Measurements from ENCODE around the gene SEMA5A. TPM values are rescaled to one million over a fixed set of nuclear protein-coding genes. Genes with fewer than 3 reads are reported as not detected.

Gene SEMA5A
- total and polyA plus RNA-seq, 2 donors (not counting 1 experiment from before 2014, with no cell fraction given), result not detected

DNA sequence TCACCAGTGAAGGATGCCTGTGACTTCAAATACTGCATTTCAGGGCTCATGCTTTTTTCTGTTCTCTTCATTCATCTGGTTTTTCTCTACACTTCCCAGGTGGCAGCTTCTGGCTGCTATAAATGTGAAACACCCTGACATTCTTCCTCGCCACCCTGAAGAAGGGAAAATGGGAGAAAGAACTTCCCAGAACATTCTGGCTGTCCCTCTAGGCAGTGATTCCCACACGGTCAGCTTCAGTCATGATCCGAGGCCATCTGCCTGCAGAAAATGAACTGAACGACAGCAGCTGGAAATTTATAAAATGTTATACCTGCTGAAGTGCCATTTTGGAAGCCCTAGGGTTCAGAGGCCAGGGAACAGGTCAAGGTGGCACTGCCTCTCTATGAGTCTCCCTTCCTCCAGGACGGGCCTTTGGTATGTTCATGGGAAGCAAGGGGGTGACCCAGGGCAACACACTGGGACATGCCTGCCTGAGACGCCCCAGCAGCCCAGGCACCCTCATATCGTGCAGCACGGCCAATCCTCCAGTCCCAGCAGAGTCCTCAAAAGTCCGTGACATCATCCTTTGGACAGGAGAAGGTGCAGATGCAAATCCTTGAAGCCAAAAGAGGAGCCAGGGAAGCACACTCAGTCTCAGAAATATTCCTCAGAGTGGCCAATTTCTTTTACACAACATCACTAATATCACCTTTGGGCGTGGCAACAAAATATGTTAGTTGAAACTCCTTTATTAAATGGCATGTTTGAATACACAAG, 107.1 kb downstream of the SEMA5A start:
- DNase-seq, result no peak
- Histone ChIP-seq H2AFZ (ENCODE audit: insufficient read depth, low read depth, low read length, poor library complexity, severe bottlenecking) (no peak overlapping the region), H3K4me2 (replicated peaks; ENCODE audit: low read depth, low read length, poor library complexity, severe bottlenecking) (no peak overlapping the region), H4K20me1 (ENCODE audit: control insufficient read depth, insufficient read depth, low read length, poor library complexity, severe bottlenecking) (no peaks in the 10 kb centered on the region), H3K36me3 (replicated peaks in 1 of 2; ENCODE audit: control extremely low read depth in 1 of 2, control insufficient read depth in 1 of 2, extremely low read depth in 1 of 2, insufficient read depth in 2 of 2, low read length in 1 of 2) (no peaks in the 10 kb centered on the region), H3K27ac (ENCODE audit: low read length in 2 of 2) (no peak overlapping the region), H3K4me1 (ENCODE audit: control insufficient read depth in 2 of 2, insufficient read depth in 2 of 2, low read length in 2 of 2) (no peaks in the 10 kb centered on the region), H3K27me3 (replicated peaks in 1 of 4; ENCODE audit: control extremely low read depth in 1 of 4, control insufficient read depth in 3 of 4, insufficient read depth in 4 of 4, low read length in 3 of 4) (no peaks in the 10 kb centered on the region), H3K9ac (ENCODE audit: low read length) (no peak overlapping the region), H3K79me2 (ENCODE audit: control insufficient read depth, insufficient read depth, low read length) (no peaks in the 10 kb centered on the region), H3K9me3 (ENCODE audit: control extremely low read depth in 1 of 3, control insufficient read depth in 2 of 3, insufficient read depth in 1 of 3, low read length in 2 of 3) (peaks cover 0 to 14% (median 0%) of the 10 kb centered on the region in 3 donors), H3K4me3 (ENCODE audit: control extremely low read depth in 1 of 5, extremely low read depth in 1 of 5, insufficient read depth in 1 of 5, low read depth in 2 of 5, low read length in 4 of 5) (no peak overlapping the region)
- no peak for ATAC-seq (ENCODE audit: low read depth)
- 90% methylated on average over 6 of the region's 10 CpGs for WGBS (ENCODE audit: insufficient coverage)
- ChIA-PET CTCF (no interaction called here), POLR2A (no interaction called here)
- peaks cover 2% of the 10 kb centered on the region for H3K9me3 Mint-ChIP-seq (ENCODE audit: insufficient read depth)
- no peak overlapping the region for H3K4me3 Mint-ChIP-seq
- intact Hi-C loops (cut with micrococcal nuclease), result no loop called here
- no peaks in the 10 kb centered on the region for H3K4me1 Mint-ChIP-seq
- TF ChIP-seq CTCF (IDR thresholded peaks at IDR 0.05), result no peak
- TF ChIP-seq EZH2 (IDR thresholded peaks at IDR 0.05; ENCODE audit: borderline replicate concordance, insufficient read depth, low read depth, low read length, poor library complexity, severe bottlenecking), result no peak
- no peak overlapping the region for H3K27ac Mint-ChIP-seq
- no peaks in the 10 kb centered on the region for H3K27me3 Mint-ChIP-seq

DNA sequence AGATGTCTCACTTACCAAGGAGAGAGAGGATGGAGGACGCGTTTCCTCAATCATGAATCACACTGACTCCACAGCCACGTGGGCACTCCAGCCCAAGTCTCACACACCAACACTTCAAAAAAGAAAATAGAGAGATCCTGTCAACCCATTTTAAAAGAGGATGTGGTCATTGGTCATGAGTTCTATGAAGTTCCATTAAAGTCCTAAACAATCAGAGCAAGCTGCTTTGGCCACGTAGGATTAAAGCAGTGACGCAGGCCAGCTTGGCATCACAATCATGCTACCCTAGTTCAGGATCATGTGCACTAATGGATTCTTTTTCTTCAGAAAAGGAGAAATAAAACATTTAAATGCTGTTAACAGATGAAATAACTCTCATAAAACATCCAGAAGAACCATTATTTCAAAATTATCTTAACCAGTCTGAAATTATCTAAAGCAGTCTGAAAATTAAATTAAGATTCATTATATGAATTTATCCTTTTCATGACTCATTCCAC, 108.1 kb downstream of the SEMA5A start:
- Mint-ChIP-seq H3K4me1 (no peaks in the 10 kb centered on the region), H3K4me3 (no peak overlapping the region), H3K9me3 (ENCODE audit: insufficient read depth) (no peaks in the 10 kb centered on the region), H3K27me3 (no peaks in the 10 kb centered on the region), H3K27ac (no peak overlapping the region)
- ChIA-PET CTCF (no interaction called here), POLR2A (no interaction called here)
- no peak for TF ChIP-seq EZH2 (IDR thresholded peaks at IDR 0.05; ENCODE audit: borderline replicate concordance, insufficient read depth, low read depth, low read length, poor library complexity, severe bottlenecking)
- no peak for TF ChIP-seq CTCF (IDR thresholded peaks at IDR 0.05)
- DNase-seq (no peak), ATAC-seq (ENCODE audit: low read depth) (no peak)
- H4K20me1 ChIP-seq (ENCODE audit: control insufficient read depth, insufficient read depth, low read length, poor library complexity, severe bottlenecking), result no peaks in the 10 kb centered on the region
- H3K9ac ChIP-seq (ENCODE audit: low read length), result no peak overlapping the region
- no peak overlapping the region for H3K27ac ChIP-seq (ENCODE audit: low read length in 2 of 2)
- intact Hi-C loops (cut with micrococcal nuclease), result no loop called here
- no peaks in the 10 kb centered on the region for H3K79me2 ChIP-seq (ENCODE audit: control insufficient read depth, insufficient read depth, low read length)
- H3K4me3 ChIP-seq (ENCODE audit: control extremely low read depth in 1 of 5, extremely low read depth in 1 of 5, insufficient read depth in 1 of 5, low read depth in 2 of 5, low read length in 4 of 5), result no peak overlapping the region
- no peaks in the 10 kb centered on the region for H3K4me1 ChIP-seq (ENCODE audit: control insufficient read depth in 2 of 2, insufficient read depth in 2 of 2, low read length in 2 of 2)
- H2AFZ ChIP-seq (ENCODE audit: insufficient read depth, low read depth, low read length, poor library complexity, severe bottlenecking), result no peak overlapping the region
- no peak overlapping the region for H3K4me2 ChIP-seq (replicated peaks; ENCODE audit: low read depth, low read length, poor library complexity, severe bottlenecking)
- H3K9me3 ChIP-seq (ENCODE audit: control extremely low read depth in 1 of 3, control insufficient read depth in 2 of 3, insufficient read depth in 1 of 3, low read length in 2 of 3), result peaks cover 0 to 11% (median 0%) of the 10 kb centered on the region in 3 donors
- no peaks in the 10 kb centered on the region for H3K36me3 ChIP-seq (replicated peaks in 1 of 2; ENCODE audit: control extremely low read depth in 1 of 2, control insufficient read depth in 1 of 2, extremely low read depth in 1 of 2, insufficient read depth in 2 of 2, low read length in 1 of 2)
- no peaks in the 10 kb centered on the region for H3K27me3 ChIP-seq (replicated peaks in 1 of 4; ENCODE audit: control extremely low read depth in 1 of 4, control insufficient read depth in 3 of 4, insufficient read depth in 4 of 4, low read length in 3 of 4)
- no CpG with 5 or more reads among the region's 5 CpGs for WGBS (ENCODE audit: insufficient coverage)

All from B cell (primary cell).